Sigmoid colon (tissue), 3 donors: ENCODE data around the gene A3GALT2.

Experiments used
- POLR2A ChIP-seq, 2 donors: fragments of 450-650 bp; IDR thresholded peaks; one replicate each; pipeline ENCODE4 v1.6.1; 2016; ENCODE audit warnings: antibody characterized with exemption in 2 of 2, mild to moderate bottlenecking in 2 of 2, moderate library complexity in 2 of 2
- TF ChIP-seq, protein P1 (sequence below), 4 experiments: fragments of 450-650 bp in 3 of 4; fragments of 200-600 bp in 1 of 4; IDR thresholded peaks; one replicate each; pipeline ENCODE4 v1.5.1; 2016 to 2019; ENCODE audit warnings: antibody characterized with exemption in 4 of 4, mild to moderate bottlenecking in 3 of 4, moderate library complexity in 2 of 4

DNA sequence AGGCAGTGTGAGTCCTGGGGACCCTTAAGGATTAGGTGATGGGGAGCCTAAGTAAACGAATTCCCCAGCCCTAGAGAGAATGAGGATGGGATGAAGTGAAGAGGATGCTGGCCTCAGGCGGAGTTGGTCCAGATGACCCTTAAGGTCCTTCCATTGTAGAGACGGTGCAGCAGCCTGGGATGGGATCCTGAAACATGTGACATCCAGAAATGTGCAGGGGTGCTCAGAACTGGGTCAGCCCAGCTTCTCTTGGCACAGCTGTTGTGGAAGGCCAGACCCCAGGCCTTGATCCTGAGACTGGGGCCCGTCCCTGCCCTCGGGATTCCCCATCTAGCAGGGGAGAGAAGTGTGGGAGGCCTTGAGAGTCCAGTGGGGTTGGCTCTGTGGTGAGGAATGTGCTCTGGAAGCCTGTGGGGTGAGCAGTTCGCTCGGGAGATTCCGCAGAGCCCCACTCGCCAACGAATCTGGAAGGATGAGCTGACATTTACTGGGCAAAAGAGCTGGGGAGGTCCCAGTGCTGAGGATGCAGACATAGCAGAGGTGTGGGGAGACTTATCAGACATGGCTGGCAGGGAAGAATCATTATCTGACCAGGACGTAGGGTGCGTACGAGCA is 28.1 kb downstream of the A3GALT2 start:
- TF ChIP-seq, protein P1, sequence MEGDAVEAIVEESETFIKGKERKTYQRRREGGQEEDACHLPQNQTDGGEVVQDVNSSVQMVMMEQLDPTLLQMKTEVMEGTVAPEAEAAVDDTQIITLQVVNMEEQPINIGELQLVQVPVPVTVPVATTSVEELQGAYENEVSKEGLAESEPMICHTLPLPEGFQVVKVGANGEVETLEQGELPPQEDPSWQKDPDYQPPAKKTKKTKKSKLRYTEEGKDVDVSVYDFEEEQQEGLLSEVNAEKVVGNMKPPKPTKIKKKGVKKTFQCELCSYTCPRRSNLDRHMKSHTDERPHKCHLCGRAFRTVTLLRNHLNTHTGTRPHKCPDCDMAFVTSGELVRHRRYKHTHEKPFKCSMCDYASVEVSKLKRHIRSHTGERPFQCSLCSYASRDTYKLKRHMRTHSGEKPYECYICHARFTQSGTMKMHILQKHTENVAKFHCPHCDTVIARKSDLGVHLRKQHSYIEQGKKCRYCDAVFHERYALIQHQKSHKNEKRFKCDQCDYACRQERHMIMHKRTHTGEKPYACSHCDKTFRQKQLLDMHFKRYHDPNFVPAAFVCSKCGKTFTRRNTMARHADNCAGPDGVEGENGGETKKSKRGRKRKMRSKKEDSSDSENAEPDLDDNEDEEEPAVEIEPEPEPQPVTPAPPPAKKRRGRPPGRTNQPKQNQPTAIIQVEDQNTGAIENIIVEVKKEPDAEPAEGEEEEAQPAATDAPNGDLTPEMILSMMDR (IDR thresholded peaks at IDR 0.05), result no peak
- TF ChIP-seq POLR2A (IDR thresholded peaks at IDR 0.05), result no peak
